HepG2 (cell line): ENCODE measurements around the gene MDP1. TPM values are rescaled to one million over a fixed set of nuclear protein-coding genes. Genes with fewer than 3 reads are reported as not detected.
A peak's percentile ranks its signal among the peaks of the same experiment; 100 is the strongest.

Experiments
- ATAD3A ChIP-seq: sonication (generic); formaldehyde crosslinking; IDR thresholded peaks from 2 replicates; pipeline ENCODE4 v1.4.0; 2020; ENCODE audit warnings: missing genetic modification reagents
- KDM6A ChIP-seq: IDR thresholded peaks from 2 replicates; pipeline ENCODE4 v1.6.1; 2016; ENCODE audit warnings: low read depth
- KLF15 ChIP-seq: sonication (generic); formaldehyde crosslinking; IDR thresholded peaks from 2 replicates; pipeline ENCODE4 v1.8.1; 2023; ENCODE audit warnings: borderline replicate concordance, mild to moderate bottlenecking, inconsistent platforms, missing genetic modification reagents, mixed read lengths
- MTA3 ChIP-seq: sonication (generic); formaldehyde crosslinking; IDR thresholded peaks from 2 replicates; pipeline ENCODE4 v1.4.0; 2020; ENCODE audit warnings: missing genetic modification reagents
- MYNN ChIP-seq: sonication (generic); formaldehyde crosslinking; IDR thresholded peaks from 2 replicates; pipeline ENCODE4 v1.4.0; 2020; ENCODE audit warnings: mild to moderate bottlenecking, low read depth, missing genetic modification reagents
- SAP130 ChIP-seq: IDR thresholded peaks from 2 replicates; pipeline ENCODE4 v1.6.1; 2016; ENCODE audit warnings: low read depth
- SMAD3 ChIP-seq: sonication (generic); formaldehyde crosslinking; IDR thresholded peaks from 2 replicates; pipeline ENCODE4 v1.4.0; 2020; ENCODE audit warnings: missing genetic modification reagents
- SP140L ChIP-seq: sonication (generic); formaldehyde crosslinking; IDR thresholded peaks from 2 replicates; pipeline ENCODE4 v1.4.0; 2020; ENCODE audit warnings: missing genetic modification reagents, borderline replicate concordance
- TAF15 ChIP-seq: fragments of 200-400 bp; formaldehyde crosslinking; IDR thresholded peaks from one replicate; pipeline ENCODE4 v1.6.1; 2018; ENCODE audit warnings: mild to moderate bottlenecking, low read depth, low read length; ENCODE audit not compliant: poor library complexity, severe bottlenecking
- ZNF335 ChIP-seq: sonication (generic); formaldehyde crosslinking; IDR thresholded peaks from 2 replicates; pipeline ENCODE4 v1.4.0; 2020; ENCODE audit warnings: missing genetic modification reagents
- ZNF564 ChIP-seq: sonication (generic); formaldehyde crosslinking; IDR thresholded peaks from 2 replicates; pipeline ENCODE4 v1.8.1; 2023; ENCODE audit warnings: mild to moderate bottlenecking, missing genetic modification reagents
- ZNF816 ChIP-seq: sonication (generic); formaldehyde crosslinking; IDR thresholded peaks from 2 replicates; pipeline ENCODE4 v1.8.0; 2022; ENCODE audit warnings: missing genetic modification reagents, mild to moderate bottlenecking, borderline replicate concordance
- polyA plus RNA-seq, 8 experiments: library from polyadenylated mRNA; depleted of rRNA in 3 of 8; stranded (reverse) in 7 of 8; unstranded in 1 of 8; fragments of >200 nt; fragmentation: Illumina TruSeq in 4 of 8; extraction: Trizol in 4 of 8; gene quantifications; 2 replicates each; pipeline versions ENCODE4 v1.2.1 to v1.2.3, GENCODE V29; 2011 to 2016; ENCODE audit warnings: low read depth in 4 of 8, missing spikeins in 1 of 8, mixed read lengths in 1 of 8; ENCODE audit not compliant: insufficient read depth in 1 of 8
- total RNA-seq, 5 experiments: library from RNA; depleted of rRNA; stranded (reverse); fragments of >200 nt; fragmentation: Illumina TruSeq; extraction: Trizol; gene quantifications; 2 replicates each; pipeline ENCODE4 v1.2.3, GENCODE V29; 2016; ENCODE audit warnings: low read depth in 1 of 5
- TF ChIP-seq, protein P1 (sequence below): IDR thresholded peaks from 2 replicates; pipeline ENCODE4 v1.6.1; 2016; ENCODE audit warnings: missing compliant biosample characterization, missing genetic modification reagents, borderline replicate concordance
- TF ChIP-seq, protein P2 (sequence below): sonication (generic); formaldehyde crosslinking; IDR thresholded peaks from 2 replicates; pipeline ENCODE4 v1.8.1; 2023; ENCODE audit warnings: mild to moderate bottlenecking, missing genetic modification reagents
- TF ChIP-seq, protein P3 (sequence below): sonication (generic); formaldehyde crosslinking; IDR thresholded peaks from 2 replicates; pipeline ENCODE4 v1.5.1; 2020; ENCODE audit warnings: missing genetic modification reagents, mild to moderate bottlenecking, borderline replicate concordance
- TF ChIP-seq, protein P4 (sequence below): sonication (generic); formaldehyde crosslinking; IDR thresholded peaks from 2 replicates; pipeline ENCODE4 v1.4.0; 2020; ENCODE audit warnings: mild to moderate bottlenecking, missing genetic modification reagents, borderline replicate concordance
- TF ChIP-seq, protein P5 (sequence below): sonication (generic); formaldehyde crosslinking; IDR thresholded peaks from 2 replicates; pipeline ENCODE4 v1.8.1; 2023; ENCODE audit warnings: mild to moderate bottlenecking, missing genetic modification reagents, borderline replicate concordance
- TF ChIP-seq, protein P6 (sequence below): IDR thresholded peaks from 2 replicates; pipeline ENCODE4 v1.6.1; 2012; ENCODE audit warnings: low read depth, low read length, improper control_type of control experiment

Gene MDP1
- total and polyA plus RNA-seq, 2 of the 13 experiments (the other 11 are each of a cell fraction or from before 2014, with no cell fraction given), result 44.1 to 48.7 TPM

DNA sequence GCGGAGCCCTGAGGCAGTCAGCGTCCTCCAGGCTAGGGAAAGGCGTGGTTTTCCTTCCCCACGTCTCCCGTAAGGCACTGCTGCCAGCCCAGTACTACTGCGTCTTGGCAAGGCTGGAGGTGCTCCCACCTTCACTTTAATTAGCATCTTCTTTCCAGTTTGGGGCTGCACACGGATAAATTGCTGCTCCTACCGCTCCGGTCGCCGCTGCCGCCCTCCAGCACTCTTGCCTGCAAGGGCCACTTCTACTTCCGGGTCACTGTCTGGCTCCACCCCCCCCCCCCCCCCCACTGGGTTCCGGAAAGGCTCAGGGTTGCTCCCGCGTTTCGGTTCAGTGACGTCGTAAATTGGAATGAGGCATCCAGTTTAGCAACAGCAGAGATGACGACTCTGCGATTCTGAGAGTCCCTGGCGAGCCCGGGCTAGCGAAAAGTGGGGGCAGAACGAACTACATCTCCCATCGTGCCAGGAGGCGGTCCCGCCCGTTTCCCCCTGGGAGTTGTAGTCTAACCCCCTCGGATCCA lies 16.3 kb upstream of the MDP1 start, which contains the start of gene NEDD8 (continued):
- TF ChIP-seq, protein P1, sequence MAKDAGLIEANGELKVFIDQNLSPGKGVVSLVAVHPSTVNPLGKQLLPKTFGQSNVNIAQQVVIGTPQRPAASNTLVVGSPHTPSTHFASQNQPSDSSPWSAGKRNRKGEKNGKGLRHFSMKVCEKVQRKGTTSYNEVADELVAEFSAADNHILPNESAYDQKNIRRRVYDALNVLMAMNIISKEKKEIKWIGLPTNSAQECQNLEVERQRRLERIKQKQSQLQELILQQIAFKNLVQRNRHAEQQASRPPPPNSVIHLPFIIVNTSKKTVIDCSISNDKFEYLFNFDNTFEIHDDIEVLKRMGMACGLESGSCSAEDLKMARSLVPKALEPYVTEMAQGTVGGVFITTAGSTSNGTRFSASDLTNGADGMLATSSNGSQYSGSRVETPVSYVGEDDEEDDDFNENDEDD (CRISPR knock-in tag), result peak; percentile 43; the same call in 1 of the 2 replicates
- TF ChIP-seq ZNF335 (CRISPR knock-in tag) (peak; percentile 71), KLF15 (CRISPR knock-in tag) (no peak), MTA3 (no peak), ZNF816 (peak; percentile 83; the same call in 1 of the 2 replicates), SAP130 (peak; percentile 90), SMAD3 (peak; percentile 88), TAF15 (peak; percentile 91), MYNN (peak; percentile 68; the same call in 1 of the 2 replicates), ATAD3A (CRISPR knock-in tag) (no peak), ZNF564 (CRISPR knock-in tag) (peak; percentile 94), KDM6A (CRISPR knock-in tag) (no peak; the same call in none of the 2 replicates), SP140L (CRISPR knock-in tag) (no peak)
- TF ChIP-seq, protein P2, sequence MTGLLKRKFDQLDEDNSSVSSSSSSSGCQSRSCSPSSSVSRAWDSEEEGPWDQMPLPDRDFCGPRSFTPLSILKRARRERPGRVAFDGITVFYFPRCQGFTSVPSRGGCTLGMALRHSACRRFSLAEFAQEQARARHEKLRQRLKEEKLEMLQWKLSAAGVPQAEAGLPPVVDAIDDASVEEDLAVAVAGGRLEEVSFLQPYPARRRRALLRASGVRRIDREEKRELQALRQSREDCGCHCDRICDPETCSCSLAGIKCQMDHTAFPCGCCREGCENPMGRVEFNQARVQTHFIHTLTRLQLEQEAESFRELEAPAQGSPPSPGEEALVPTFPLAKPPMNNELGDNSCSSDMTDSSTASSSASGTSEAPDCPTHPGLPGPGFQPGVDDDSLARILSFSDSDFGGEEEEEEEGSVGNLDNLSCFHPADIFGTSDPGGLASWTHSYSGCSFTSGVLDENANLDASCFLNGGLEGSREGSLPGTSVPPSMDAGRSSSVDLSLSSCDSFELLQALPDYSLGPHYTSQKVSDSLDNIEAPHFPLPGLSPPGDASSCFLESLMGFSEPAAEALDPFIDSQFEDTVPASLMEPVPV, result peak; percentile 33; the same call in 1 of the 2 replicates
- TF ChIP-seq, protein P3, sequence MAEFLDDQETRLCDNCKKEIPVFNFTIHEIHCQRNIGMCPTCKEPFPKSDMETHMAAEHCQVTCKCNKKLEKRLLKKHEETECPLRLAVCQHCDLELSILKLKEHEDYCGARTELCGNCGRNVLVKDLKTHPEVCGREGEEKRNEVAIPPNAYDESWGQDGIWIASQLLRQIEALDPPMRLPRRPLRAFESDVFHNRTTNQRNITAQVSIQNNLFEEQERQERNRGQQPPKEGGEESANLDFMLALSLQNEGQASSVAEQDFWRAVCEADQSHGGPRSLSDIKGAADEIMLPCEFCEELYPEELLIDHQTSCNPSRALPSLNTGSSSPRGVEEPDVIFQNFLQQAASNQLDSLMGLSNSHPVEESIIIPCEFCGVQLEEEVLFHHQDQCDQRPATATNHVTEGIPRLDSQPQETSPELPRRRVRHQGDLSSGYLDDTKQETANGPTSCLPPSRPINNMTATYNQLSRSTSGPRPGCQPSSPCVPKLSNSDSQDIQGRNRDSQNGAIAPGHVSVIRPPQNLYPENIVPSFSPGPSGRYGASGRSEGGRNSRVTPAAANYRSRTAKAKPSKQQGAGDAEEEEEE (CRISPR knock-in tag), result no peak
- TF ChIP-seq, protein P4, sequence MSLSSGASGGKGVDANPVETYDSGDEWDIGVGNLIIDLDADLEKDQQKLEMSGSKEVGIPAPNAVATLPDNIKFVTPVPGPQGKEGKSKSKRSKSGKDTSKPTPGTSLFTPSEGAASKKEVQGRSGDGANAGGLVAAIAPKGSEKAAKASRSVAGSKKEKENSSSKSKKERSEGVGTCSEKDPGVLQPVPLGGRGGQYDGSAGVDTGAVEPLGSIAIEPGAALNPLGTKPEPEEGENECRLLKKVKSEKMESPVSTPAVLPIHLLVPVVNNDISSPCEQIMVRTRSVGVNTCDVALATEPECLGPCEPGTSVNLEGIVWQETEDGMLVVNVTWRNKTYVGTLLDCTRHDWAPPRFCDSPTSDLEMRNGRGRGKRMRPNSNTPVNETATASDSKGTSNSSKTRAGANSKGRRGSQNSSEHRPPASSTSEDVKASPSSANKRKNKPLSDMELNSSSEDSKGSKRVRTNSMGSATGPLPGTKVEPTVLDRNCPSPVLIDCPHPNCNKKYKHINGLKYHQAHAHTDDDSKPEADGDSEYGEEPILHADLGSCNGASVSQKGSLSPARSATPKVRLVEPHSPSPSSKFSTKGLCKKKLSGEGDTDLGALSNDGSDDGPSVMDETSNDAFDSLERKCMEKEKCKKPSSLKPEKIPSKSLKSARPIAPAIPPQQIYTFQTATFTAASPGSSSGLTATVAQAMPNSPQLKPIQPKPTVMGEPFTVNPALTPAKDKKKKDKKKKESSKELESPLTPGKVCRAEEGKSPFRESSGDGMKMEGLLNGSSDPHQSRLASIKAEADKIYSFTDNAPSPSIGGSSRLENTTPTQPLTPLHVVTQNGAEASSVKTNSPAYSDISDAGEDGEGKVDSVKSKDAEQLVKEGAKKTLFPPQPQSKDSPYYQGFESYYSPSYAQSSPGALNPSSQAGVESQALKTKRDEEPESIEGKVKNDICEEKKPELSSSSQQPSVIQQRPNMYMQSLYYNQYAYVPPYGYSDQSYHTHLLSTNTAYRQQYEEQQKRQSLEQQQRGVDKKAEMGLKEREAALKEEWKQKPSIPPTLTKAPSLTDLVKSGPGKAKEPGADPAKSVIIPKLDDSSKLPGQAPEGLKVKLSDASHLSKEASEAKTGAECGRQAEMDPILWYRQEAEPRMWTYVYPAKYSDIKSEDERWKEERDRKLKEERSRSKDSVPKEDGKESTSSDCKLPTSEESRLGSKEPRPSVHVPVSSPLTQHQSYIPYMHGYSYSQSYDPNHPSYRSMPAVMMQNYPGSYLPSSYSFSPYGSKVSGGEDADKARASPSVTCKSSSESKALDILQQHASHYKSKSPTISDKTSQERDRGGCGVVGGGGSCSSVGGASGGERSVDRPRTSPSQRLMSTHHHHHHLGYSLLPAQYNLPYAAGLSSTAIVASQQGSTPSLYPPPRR, result no peak
- TF ChIP-seq, protein P5, sequence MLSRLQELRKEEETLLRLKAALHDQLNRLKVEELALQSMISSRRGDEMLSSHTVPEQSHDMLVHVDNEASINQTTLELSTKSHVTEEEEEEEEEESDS (CRISPR knock-in tag), result 0 out of 2 replicates have a peak, but pooled peaks have one; percentile 68
- TF ChIP-seq, protein P6, sequence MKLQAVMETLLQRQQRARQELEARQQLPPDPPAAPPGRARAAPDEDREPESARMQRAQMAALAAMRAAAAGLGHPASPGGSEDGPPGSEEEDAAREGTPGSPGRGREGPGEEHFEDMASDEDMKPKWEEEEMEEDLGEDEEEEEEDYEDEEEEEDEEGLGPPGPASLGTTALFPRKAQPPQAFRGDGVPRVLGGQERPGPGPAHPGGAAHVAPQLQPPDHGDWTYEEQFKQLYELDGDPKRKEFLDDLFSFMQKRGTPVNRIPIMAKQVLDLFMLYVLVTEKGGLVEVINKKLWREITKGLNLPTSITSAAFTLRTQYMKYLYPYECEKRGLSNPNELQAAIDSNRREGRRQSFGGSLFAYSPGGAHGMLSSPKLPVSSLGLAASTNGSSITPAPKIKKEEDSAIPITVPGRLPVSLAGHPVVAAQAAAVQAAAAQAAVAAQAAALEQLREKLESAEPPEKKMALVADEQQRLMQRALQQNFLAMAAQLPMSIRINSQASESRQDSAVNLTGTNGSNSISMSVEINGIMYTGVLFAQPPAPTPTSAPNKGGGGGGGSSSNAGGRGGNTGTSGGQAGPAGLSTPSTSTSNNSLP, result peak; percentile 4; the same call in 1 of the 2 replicates
